A549 (cell line): ENCODE results near the gene LMTK3. TPM values are rescaled to one million over a fixed set of nuclear protein-coding genes. Genes with fewer than 3 reads are reported as not detected.

Experiments used
- ATAC-seq, 2 experiments: fragments of 200-7000 bp in 1 of 2; fragments of >200 bp in 1 of 2; cut with Nextera tagmentation in 1 of 2; cut with Tn5 transposase in 1 of 2; 3 replicates each; pipeline versions ENCODE4 v1.8.0 to v1.9.1; 2018 to 2020; ENCODE audit warnings: mild to moderate bottlenecking in 1 of 2, moderate library complexity in 1 of 2
- CTCF ChIA-PET: fragments of 300-600 bp; sonication (Branson Sonifier 250); formaldehyde crosslinking; extraction: SDS; loops from one replicate; lab custom pipeline; 2021; ENCODE audit warnings: antibody characterized with exemption, inconsistent platforms; lab: Yijun Ruan, JAX
- POLR2A ChIA-PET: fragments of 350-600 bp; formaldehyde crosslinking; extraction: SDS; loops from one replicate; lab custom pipeline; 2021; ENCODE audit warnings: antibody characterized with exemption, inconsistent platforms; lab: Yijun Ruan, JAX
- DNase-seq, 2 experiments: peaks; one replicate each; pipeline versions ENCODE4 v3.0.0 to v3.0.0-alpha.2; 2011 to 2016; ENCODE audit warnings: low read depth in 1 of 2, low spot score in 1 of 2
- FAIRE-seq: peaks from 2 replicates; lab custom pipeline; 2011; peaks lifted over from hg19 to GRCh38; lab: Jason Lieb, UNC
- H3K27ac ChIP-seq, 2 experiments: fragments of >200 bp; sonication (Bioruptor Twin); formaldehyde crosslinking; 3 replicates each; pipeline ENCODE4 v1.5.1; 2016 to 2017
- H3K4me1 ChIP-seq: fragments of >200 bp; sonication (Bioruptor Twin); formaldehyde crosslinking; 3 replicates; pipeline ENCODE4 v1.6.1; 2016
- H3K4me2 ChIP-seq: fragments of >200 bp; sonication (Bioruptor Twin); formaldehyde crosslinking; 3 replicates; pipeline ENCODE4 v1.6.1; 2016
- H3K4me3 ChIP-seq: fragments of >200 bp; sonication (Bioruptor Twin); formaldehyde crosslinking; 3 replicates; pipeline ENCODE4 v1.5.1; 2016
- H3K9me3 ChIP-seq: fragments of >200 bp; sonication (Bioruptor Twin); formaldehyde crosslinking; 3 replicates; pipeline ENCODE4 v1.6.1; 2016
- ATOH8 ChIP-seq: fragments of 250-450 bp; sonication (Bioruptor Pico); IDR thresholded peaks from 2 replicates; pipeline ENCODE4 v1.5.0; 2020; ENCODE audit warnings: low read depth, mild to moderate bottlenecking, moderate library complexity
- CBX2 ChIP-seq: fragments of 200-600 bp; sonication (generic); IDR thresholded peaks from 2 replicates; pipeline ENCODE4 v1.6.1; 2016; ENCODE audit warnings: low read depth, mild to moderate bottlenecking, borderline replicate concordance
- CHD2 ChIP-seq: fragments of 150-350 bp; IDR thresholded peaks from 2 replicates; pipeline ENCODE4 v1.6.1; 2014; ENCODE audit warnings: low read length; ENCODE audit not compliant: partially characterized antibody
- CHD4 ChIP-seq: fragments of 200-600 bp; sonication (generic); IDR thresholded peaks from 2 replicates; pipeline ENCODE4 v1.6.1; 2016; ENCODE audit warnings: antibody characterized with exemption, mild to moderate bottlenecking, borderline replicate concordance
- CTCF ChIP-seq: fragments of >200 bp; sonication (Bioruptor Twin); formaldehyde crosslinking; IDR thresholded peaks from 3 replicates; pipeline ENCODE4 v1.5.1; 2016
- EHF ChIP-seq: fragments of 250-450 bp; sonication (Bioruptor Pico); IDR thresholded peaks from 2 replicates; pipeline ENCODE4 v1.5.0; 2020; ENCODE audit warnings: mild to moderate bottlenecking
- FOSL2 ChIP-seq, 2 experiments: fragments of 450-650 bp in 1 of 2; fragments of >200 bp in 1 of 2; sonication (Bioruptor Twin) in 1 of 2; formaldehyde crosslinking; IDR thresholded peaks; 2 replicates each; pipeline versions ENCODE4 v1.5.0 to v1.6.1; 2016 to 2020; ENCODE audit warnings: mild to moderate bottlenecking in 1 of 2, moderate library complexity in 1 of 2
- FOXS1 ChIP-seq: fragments of 250-450 bp; sonication (Bioruptor Pico); IDR thresholded peaks from 2 replicates; pipeline ENCODE4 v1.5.0; 2020; ENCODE audit warnings: mild to moderate bottlenecking, moderate library complexity
- HDAC2 ChIP-seq: fragments of 200-600 bp; sonication (generic); IDR thresholded peaks from 2 replicates; pipeline ENCODE4 v1.6.1; 2016
- HES2 ChIP-seq: fragments of >200 bp; sonication (Bioruptor Twin); formaldehyde crosslinking; IDR thresholded peaks from 2 replicates; pipeline ENCODE4 v1.6.1; 2016
- JUN ChIP-seq, 2 experiments: fragments of >200 bp; sonication (Bioruptor Twin); formaldehyde crosslinking; IDR thresholded peaks; 2 replicates in 1 of 2; 3 replicates in 1 of 2; pipeline ENCODE4 v1.6.1; 2016 to 2017
- JUNB ChIP-seq: fragments of >200 bp; sonication (Bioruptor Twin); formaldehyde crosslinking; IDR thresholded peaks from 2 replicates; pipeline ENCODE4 v1.6.1; 2016
- KDM1A ChIP-seq: fragments of 200-600 bp; sonication (generic); IDR thresholded peaks from 2 replicates; pipeline ENCODE4 v1.6.1; 2016; ENCODE audit warnings: low read depth, mild to moderate bottlenecking
- KDM5A ChIP-seq: fragments of 200-600 bp; sonication (generic); IDR thresholded peaks from 2 replicates; pipeline ENCODE4 v1.6.1; 2016; ENCODE audit warnings: antibody characterized with exemption, mild to moderate bottlenecking
- MAFK ChIP-seq: fragments of 450-650 bp; IDR thresholded peaks from 2 replicates; pipeline ENCODE4 v1.6.1; 2014; ENCODE audit not compliant: partially characterized antibody
- MAX ChIP-seq: IDR thresholded peaks from 2 replicates; pipeline ENCODE4 v1.6.1; 2012
- MYC ChIP-seq: IDR thresholded peaks from 2 replicates; pipeline ENCODE4 v1.6.1; 2012; ENCODE audit warnings: mild to moderate bottlenecking, inconsistent platforms, low read length, improper control_type of control experiment, borderline replicate concordance
- NR3C1 ChIP-seq: fragments of >200 bp; sonication (Bioruptor Twin); formaldehyde crosslinking; IDR thresholded peaks from 3 replicates; pipeline ENCODE4 v1.6.1; 2017
- PBX3 ChIP-seq: IDR thresholded peaks from 2 replicates; pipeline ENCODE4 v1.6.1; 2012
- PHF8 ChIP-seq: fragments of 200-600 bp; sonication (generic); IDR thresholded peaks from 2 replicates; pipeline ENCODE4 v1.6.1; 2016; ENCODE audit warnings: low read depth, mild to moderate bottlenecking, antibody characterized with exemption, moderate library complexity, borderline replicate concordance
- POLR2A ChIP-seq: IDR thresholded peaks from 2 replicates; pipeline ENCODE4 v1.6.1; 2012; ENCODE audit warnings: mild to moderate bottlenecking, low read length
- POLR2AphosphoS2 ChIP-seq: conservative IDR thresholded peaks from 2 replicates; pipeline ENCODE4 v1.6.1; 2012; ENCODE audit warnings: low read length, improper control_type of control experiment, inconsistent platforms
- RAD21 ChIP-seq, 2 experiments: fragments of >200 bp in 1 of 2; sonication (Bioruptor Twin) in 1 of 2; formaldehyde crosslinking in 1 of 2; IDR thresholded peaks in 1 of 2; conservative IDR thresholded peaks in 1 of 2; 2 replicates in 1 of 2; 3 replicates in 1 of 2; pipeline ENCODE4 v1.6.1; 2012 to 2018; ENCODE audit warnings: inconsistent platforms in 1 of 2
- RCOR1 ChIP-seq: fragments of 150-350 bp; IDR thresholded peaks from 2 replicates; pipeline ENCODE4 v1.6.1; 2014; ENCODE audit warnings: antibody characterized with exemption, low read length, low read depth
- SMC3 ChIP-seq: fragments of >200 bp; sonication (Bioruptor Twin); formaldehyde crosslinking; IDR thresholded peaks from 3 replicates; pipeline ENCODE4 v1.6.1; 2018; ENCODE audit warnings: inconsistent platforms
- SREBF2 ChIP-seq: fragments of 450-650 bp; IDR thresholded peaks from 2 replicates; pipeline ENCODE4 v1.6.1; 2014; ENCODE audit warnings: mild to moderate bottlenecking, moderate library complexity
- TFCP2L1 ChIP-seq: fragments of 250-450 bp; sonication (Bioruptor Pico); IDR thresholded peaks from 2 replicates; pipeline ENCODE4 v1.5.0; 2021; ENCODE audit warnings: mild to moderate bottlenecking
- USF2 ChIP-seq: fragments of 450-650 bp; IDR thresholded peaks from 2 replicates; pipeline ENCODE4 v1.6.1; 2014; ENCODE audit warnings: antibody characterized with exemption
- ZC3H11A ChIP-seq: fragments of 450-650 bp; IDR thresholded peaks from 2 replicates; pipeline ENCODE4 v1.6.1; 2014; ENCODE audit warnings: antibody characterized with exemption, mild to moderate bottlenecking
- ZFP36 ChIP-seq: fragments of 450-650 bp; IDR thresholded peaks from 2 replicates; pipeline ENCODE4 v1.6.1; 2014; ENCODE audit warnings: borderline replicate concordance; ENCODE audit not compliant: partially characterized antibody
- ZNF302 ChIP-seq: fragments of 250-450 bp; sonication (Bioruptor Pico); IDR thresholded peaks from 2 replicates; pipeline ENCODE4 v1.9.0; 2021; ENCODE audit warnings: inconsistent platforms, mild to moderate bottlenecking, moderate library complexity
- WGBS: methylation state at CpG from one replicate; pipeline ENCODE4 v1.1.6; 2017; ENCODE audit errors: missing lambda C conversion rate; 5-methylcytosine and 5-hydroxymethylcytosine counted together
- polyA plus RNA-seq, 4 experiments: library from polyadenylated mRNA; depleted of rRNA in 3 of 4; stranded (reverse); fragments of >200 nt; fragmentation: RNase III in 1 of 4; extraction: RNeasy Plus Mini Kit Qiagen cat#74134 plus additional on column Dnase treatment in 1 of 4; gene quantifications; 2 replicates in 3 of 4; 3 replicates in 1 of 4; pipeline ENCODE4 v1.2.3, GENCODE V29; 2011 to 2017

Gene LMTK3
- polyA plus RNA-seq, 2 of the 4 experiments (the other 2 are of a cell fraction), result 0.62 to 6.1 TPM

GRCh38 chr19:48561412-48561811, 49.8 kb upstream of the LMTK3 start (continued):
- no peak for TF ChIP-seq TFCP2L1
- no peak for TF ChIP-seq HES2

- Histone ChIP-seq H3K27ac (peak overlapping the region; percentile 97 to 100), H3K4me2 (no peak overlapping the region), H3K4me3 (no peak overlapping the region), H3K9me3 (no peaks in the 10 kb centered on the region), H3K4me1 (peaks cover 70% of the 10 kb centered on the region)
- peak in 1 of 2 experiments; percentile 72 for DNase-seq
- WGBS, result 85% methylated on average over 6 of the region's 6 CpGs
- FAIRE-seq, result no peak
- ChIA-PET POLR2A (interaction anchor here (2.7 kb wide), 1 partner anchor 8 kb away, joined by 17 read pairs; no protein-coding TSS in a partner anchor), CTCF (interaction anchor here (0.6 to 14.9 kb wide), 16 partner anchors 8 to 1010 kb away, joined by 3 to 100 read pairs (median 5); no protein-coding TSS in a partner anchor)
- TF ChIP-seq SMC3, result peak; percentile 70
- no peak for TF ChIP-seq FOSL2 (IDR thresholded peaks at IDR 0.05)
- no peak for TF ChIP-seq FOSL2 (CRISPR knock-in tag; IDR thresholded peaks at IDR 0.05)
- no peak for TF ChIP-seq POLR2AphosphoS2
- no peak for TF ChIP-seq FOXS1 (CRISPR knock-in tag)
- no peak for TF ChIP-seq ZFP36
- TF ChIP-seq CHD2, result no peak
- TF ChIP-seq MYC, result no peak
- TF ChIP-seq CTCF, result peak; percentile 45
- peak; percentile 96; the same call in 1 of the 2 replicates for TF ChIP-seq KDM1A
- TF ChIP-seq RCOR1, result peak; percentile 87; the same call in 1 of the 2 replicates
- TF ChIP-seq SREBF2, result no peak
- peak in 1 of 2 experiments; percentile 36; a peak in 1 of 5 replicates for TF ChIP-seq JUN (IDR thresholded peaks at IDR 0.05)
- TF ChIP-seq MAFK, result peak; percentile 95
- TF ChIP-seq RAD21 (conservative IDR thresholded peaks at IDR 0.05 in 1 of 2, IDR thresholded peaks at IDR 0.05 in 1 of 2), result peak; percentile 64 to 79
- TF ChIP-seq HDAC2, result peak; percentile 89
- peak; percentile 88; the same call in 1 of the 2 replicates for TF ChIP-seq CHD4
- no peak for TF ChIP-seq ZC3H11A
- TF ChIP-seq CBX2, result no peak
- ATAC-seq, result no peak
Observed at GRCh38 chr19:48560095-48560530, 48.5 kb upstream of the LMTK3 start.

GRCh38 chr19:48558018-48558684, 46.5 kb upstream of the LMTK3 start:
- H3K4me2 ChIP-seq, result peak overlapping the region; percentile 50
- H3K4me3 ChIP-seq, result no peak overlapping the region
- ChIA-PET POLR2A (interaction anchor here (0.5 to 2.7 kb wide), 8 partner anchors 10 to 90 kb away, joined by 3 to 17 read pairs (median 6); partner anchors contain the start of genes RPL18 and SPHK2), CTCF (interaction anchor here (0.8 to 14.9 kb wide), 8 partner anchors 14 to 239 kb away, joined by 3 to 100 read pairs (median 5); no protein-coding TSS in a partner anchor)
- ATAC-seq (peak; percentile 40 to 59), FAIRE-seq (peak; percentile 95), DNase-seq (peak; percentile 96 to 98)
- H3K4me1 ChIP-seq, result peaks cover 63% of the 10 kb centered on the region
- WGBS, result 25% methylated on average over 27 of the region's 27 CpGs
- no peaks in the 10 kb centered on the region for H3K9me3 ChIP-seq
- H3K27ac ChIP-seq, result peak overlapping the region; percentile 97 to 100
- TF ChIP-seq POLR2A (peak; percentile 22), USF2 (no peak), ZNF302 (CRISPR knock-in tag) (no peak), NR3C1 (no peak), PHF8 (no peak), PBX3 (peak; percentile 70; the same call in 1 of the 2 replicates), POLR2AphosphoS2 (no peak), ATOH8 (CRISPR knock-in tag) (no peak), EHF (no peak), MAX (peak; percentile 95), HDAC2 (peak; percentile 91), KDM5A (no peak), JUNB (no peak)
